IMR-90 (cell line): ENCODE data around the gene SPP1. TPM values are rescaled to one million over a fixed set of nuclear protein-coding genes. Genes with fewer than 3 reads are reported as not detected.

ENCODE experiments used
- ATAC-seq: fragments of 200-7000 bp; cut with Tn5 transposase; 2 replicates; pipeline ENCODE4 v1.9.1; 2020; ENCODE audit warnings: low read depth, mild to moderate bottlenecking, moderate library complexity
- BruUV-seq: library from RNA; stranded (reverse); fragments of 400-500 nt; replicated peaks from 2 replicates; lab custom pipeline; 2021; lab: Mats Ljungman, UMichigan
- CTCF ChIA-PET: fragments of 300-600 bp; formaldehyde crosslinking; extraction: SDS; loops from one replicate; lab custom pipeline; 2021; ENCODE audit warnings: antibody characterized with exemption; lab: Yijun Ruan, JAX
- POLR2A ChIA-PET: fragments of 300-600 bp; sonication (Branson Sonifier 250); formaldehyde crosslinking; loops from one replicate; lab custom pipeline; 2022; ENCODE audit warnings: antibody characterized with exemption; ENCODE audit not compliant: unreplicated experiment; lab: Charles Lee
- DNase-seq: peaks from one replicate; pipeline ENCODE4 v3.0.0; 2013
- H2AFZ ChIP-seq: replicated peaks from 2 replicates; pipeline ENCODE3; 2013; ENCODE audit warnings: low read length, mild to moderate bottlenecking; ENCODE audit not compliant: poor library complexity
- H2AK5ac ChIP-seq: 2 replicates; pipeline ENCODE4 v1.6.1; 2013; ENCODE audit warnings: low read depth, low read length, inconsistent platforms
- H2AK9ac ChIP-seq: replicated peaks from 2 replicates; pipeline ENCODE3; 2013; ENCODE audit warnings: mild to moderate bottlenecking, low read depth, low read length, moderate library complexity; ENCODE audit not compliant: poor library complexity
- H2BK120ac ChIP-seq: 2 replicates; pipeline ENCODE4 v1.6.1; 2013; ENCODE audit warnings: low read depth, low read length, inconsistent platforms
- H2BK15ac ChIP-seq: 3 replicates; pipeline ENCODE4 v1.6.1; 2013; ENCODE audit warnings: low read depth, low read length, inconsistent platforms
- H2BK20ac ChIP-seq: 2 replicates; pipeline ENCODE4 v1.6.1; 2013; ENCODE audit warnings: low read depth, mild to moderate bottlenecking, inconsistent platforms, low read length, moderate library complexity
- H2BK5ac ChIP-seq: 2 replicates; pipeline ENCODE4 v1.6.1; 2013; ENCODE audit warnings: mild to moderate bottlenecking, low read depth, low read length, inconsistent platforms; ENCODE audit not compliant: poor library complexity, severe bottlenecking
- H3K14ac ChIP-seq: replicated peaks from 2 replicates; pipeline ENCODE4 v1.6.1; 2013; ENCODE audit warnings: low read depth, low read length, inconsistent platforms
- H3K18ac ChIP-seq: 2 replicates; pipeline ENCODE4 v1.6.1; 2013; ENCODE audit warnings: low read depth, low read length, control low read depth
- H3K23ac ChIP-seq: 2 replicates; pipeline ENCODE4 v1.6.1; 2013; ENCODE audit warnings: low read depth, low read length, inconsistent platforms
- H3K27ac ChIP-seq: 2 replicates; pipeline ENCODE4 v1.5.1; 2013; ENCODE audit warnings: mild to moderate bottlenecking, control low read depth, low read length; ENCODE audit not compliant: insufficient read depth
- H3K27me3 ChIP-seq: 2 replicates; pipeline ENCODE4 v1.6.1; 2013; ENCODE audit warnings: low read length; ENCODE audit not compliant: control insufficient read depth, insufficient read depth
- H3K36me3 ChIP-seq: 2 replicates; pipeline ENCODE4 v1.6.1; 2013; ENCODE audit warnings: low read length, mixed read lengths; ENCODE audit not compliant: control insufficient read depth, insufficient read depth
- H3K4ac ChIP-seq: 2 replicates; pipeline ENCODE4 v1.6.1; 2013; ENCODE audit warnings: low read depth, low read length, inconsistent platforms
- H3K4me1 ChIP-seq: 2 replicates; pipeline ENCODE4 v1.6.1; 2013; ENCODE audit warnings: low read length, mixed read lengths; ENCODE audit not compliant: control insufficient read depth, insufficient read depth
- H3K4me2 ChIP-seq: 2 replicates; pipeline ENCODE4 v1.6.1; 2013; ENCODE audit warnings: low read depth, mild to moderate bottlenecking, control low read depth, low read length, moderate library complexity
- H3K4me3 ChIP-seq: 2 replicates; pipeline ENCODE4 v1.5.1; 2013; ENCODE audit warnings: low read depth, mild to moderate bottlenecking, control low read depth, low read length, moderate library complexity; ENCODE audit not compliant: insufficient read depth
- H3K56ac ChIP-seq: 2 replicates; pipeline ENCODE4 v1.6.1; 2013; ENCODE audit warnings: low read length, inconsistent platforms; ENCODE audit not compliant: insufficient read depth; ENCODE audit errors: extremely low read depth
- H3K79me1 ChIP-seq, 2 experiments: 2 replicates each; pipeline ENCODE4 v1.6.1; 2013; ENCODE audit warnings: low read length in 2 of 2, inconsistent platforms in 1 of 2, low read depth in 1 of 2
- H3K9ac ChIP-seq: 2 replicates; pipeline ENCODE4 v1.6.1; 2013; ENCODE audit warnings: low read depth, low read length, control low read depth
- H3K9me1 ChIP-seq: 2 replicates; pipeline ENCODE4 v1.6.1; 2013; ENCODE audit warnings: low read length, inconsistent platforms; ENCODE audit not compliant: insufficient read depth
- H3K9me3 ChIP-seq: 2 replicates; pipeline ENCODE4 v1.6.1; 2013; ENCODE audit warnings: low read length; ENCODE audit not compliant: control insufficient read depth, insufficient read depth
- H4K20me1 ChIP-seq: 2 replicates; pipeline ENCODE4 v1.6.1; 2013; ENCODE audit warnings: low read length, inconsistent platforms; ENCODE audit not compliant: insufficient read depth
- H4K5ac ChIP-seq: 2 replicates; pipeline ENCODE4 v1.6.1; 2013; ENCODE audit warnings: mild to moderate bottlenecking, low read depth, low read length, control low read depth
- H4K8ac ChIP-seq, 2 experiments: 2 replicates each; pipeline ENCODE4 v1.6.1; 2013; ENCODE audit warnings: low read depth in 2 of 2, low read length in 2 of 2, control low read depth in 1 of 2, inconsistent platforms in 1 of 2
- H4K91ac ChIP-seq: 2 replicates; pipeline ENCODE4 v1.6.1; 2013; ENCODE audit warnings: low read depth, low read length, inconsistent platforms; ENCODE audit not compliant: insufficient read depth
- RCOR1 ChIP-seq: IDR thresholded peaks from 2 replicates; pipeline ENCODE4 v1.6.1; 2012; ENCODE audit warnings: mild to moderate bottlenecking, low read length, improper control_type of control experiment; ENCODE audit not compliant: insufficient replicate concordance
- WGBS, 2 experiments: methylation state at CpG; one replicate each; pipeline versions ENCODE4 v1.1.5 to v1.1.7; 2013; ENCODE audit warnings: missing lambda C conversion rate in 2 of 2; ENCODE audit not compliant: insufficient read length in 1 of 2; ENCODE audit errors: extremely low coverage in 2 of 2; 5-methylcytosine and 5-hydroxymethylcytosine counted together
- dilution Hi-C: fragments of 300-500 bp; cut with HindIII; formaldehyde crosslinking; loops from one replicate; pipeline ENCODE4 v1.14.3; 2018; ENCODE audit warnings: low sequenced_read_pairs; ENCODE audit not compliant: unreplicated experiment
- in situ Hi-C: fragments of 300-500 bp; cut with MboI; formaldehyde crosslinking; loops from 3 replicates; pipeline ENCODE4 v1.14.3; 2019; ENCODE audit warnings: low sequenced_read_pairs, inconsistent platforms, mixed read lengths
- intact Hi-C: fragments of 100-400 bp; cut with micrococcal nuclease; formaldehyde crosslinking; loops from 2 replicates; pipeline ENCODE4 v1.10.0; 2022
- polyA plus RNA-seq, 3 experiments: library from polyadenylated mRNA; depleted of rRNA; stranded (reverse); fragments of >200 nt; gene quantifications; 2 replicates each; pipeline ENCODE4 v1.2.3, GENCODE V29; 2012; ENCODE audit warnings: low replicate concordance in 1 of 3
- total RNA-seq: library from RNA; depleted of rRNA; stranded (reverse); fragments of >200 nt; gene quantifications from 2 replicates; pipeline ENCODE4 v1.2.3, GENCODE V29; 2012
- TF ChIP-seq, protein P1 (sequence below): fragments of 150-350 bp; IDR thresholded peaks from 2 replicates; pipeline ENCODE4 v1.6.1; 2017; ENCODE audit warnings: mild to moderate bottlenecking, antibody characterized with exemption, low read length, low read depth

The SPP1 gene
- total and polyA plus RNA-seq, 2 of the 4 experiments (the other 2 are of a cell fraction), result 0.18 to 0.50 TPM

DNA sequence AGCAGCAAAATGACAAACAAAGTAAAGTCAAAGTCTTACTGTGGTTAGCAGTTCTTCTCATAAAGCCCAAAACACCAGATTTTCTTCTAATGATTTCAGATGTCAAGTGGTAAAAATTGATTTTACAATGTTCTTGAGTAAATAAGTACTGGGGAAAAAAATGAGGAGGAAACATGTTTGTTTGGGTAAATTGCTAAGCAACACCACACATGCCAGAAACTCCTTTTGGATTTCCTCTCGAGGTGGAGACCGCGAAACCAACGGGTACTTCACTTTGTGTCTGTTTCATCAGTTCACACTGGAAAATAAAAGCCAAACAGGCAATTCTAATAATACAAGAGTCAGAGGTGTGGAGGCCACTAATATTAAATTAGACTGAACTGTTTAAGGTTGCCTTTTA lies 27.3 kb downstream of the SPP1 start:
- Histone ChIP-seq H3K36me3 (no peaks in the 10 kb centered on the region), H3K18ac (no peak overlapping the region), H2AK9ac (no peak overlapping the region), H4K8ac (no peak overlapping the region), H3K9me1 (no peaks in the 10 kb centered on the region; the same call in 1 of the 2 replicates), H3K79me1 (peaks cover 0 to 7% of the 10 kb centered on the region in 2 experiments; a peak in 1 of 4 replicates), H3K27ac (no peak overlapping the region), H3K9ac (no peak overlapping the region), H3K9me3 (no peaks in the 10 kb centered on the region), H3K4me3 (no peak overlapping the region), H2BK15ac (no peak overlapping the region), H2AK5ac (no peak overlapping the region), H3K14ac (no peak overlapping the region), H4K5ac (no peak overlapping the region), H4K91ac (no peak overlapping the region), H2BK120ac (no peak overlapping the region), H3K4me2 (no peak overlapping the region), H3K23ac (no peak overlapping the region), H2BK20ac (no peak overlapping the region), H3K4ac (no peak overlapping the region), H4K20me1 (no peaks in the 10 kb centered on the region), H2AFZ (no peak overlapping the region), H3K27me3 (no peaks in the 10 kb centered on the region), H3K4me1 (0 out of 2 replicates have a peak, but pooled peaks cover 6% of the 10 kb centered on the region), H2BK5ac (no peak overlapping the region), H3K56ac (no peak overlapping the region)
- TF ChIP-seq, protein P1, sequence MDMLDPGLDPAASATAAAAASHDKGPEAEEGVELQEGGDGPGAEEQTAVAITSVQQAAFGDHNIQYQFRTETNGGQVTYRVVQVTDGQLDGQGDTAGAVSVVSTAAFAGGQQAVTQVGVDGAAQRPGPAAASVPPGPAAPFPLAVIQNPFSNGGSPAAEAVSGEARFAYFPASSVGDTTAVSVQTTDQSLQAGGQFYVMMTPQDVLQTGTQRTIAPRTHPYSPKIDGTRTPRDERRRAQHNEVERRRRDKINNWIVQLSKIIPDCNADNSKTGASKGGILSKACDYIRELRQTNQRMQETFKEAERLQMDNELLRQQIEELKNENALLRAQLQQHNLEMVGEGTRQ, result no peak
- TF ChIP-seq RCOR1, result no peak
- DNase-seq (no peak), ATAC-seq (no peak)
- intact Hi-C loops, result no loop called here
- in situ Hi-C loops, result no loop called here
- ChIA-PET CTCF (no interaction called here), POLR2A (no interaction called here)
- WGBS, 2 experiments, result no CpG with 5 or more reads among the region's 4 CpGs
- dilution Hi-C loops, result no loop called here
- BruUV-seq, result no TSS peak
